ENCODE data around the gene MPV17L2. TPM values are rescaled to one million over a fixed set of nuclear protein-coding genes. Genes with fewer than 3 reads are reported as not detected.
A peak's percentile ranks its signal among the peaks of the same experiment; 100 is the strongest.

The MPV17L2 gene
- total and polyA plus RNA-seq, 10 of the 15 experiments (the other 5 are each of a cell fraction or from before 2014, with no cell fraction given), result 5.1 to 57.2 (median 22.9) TPM

- TF ChIP-seq, protein P1, sequence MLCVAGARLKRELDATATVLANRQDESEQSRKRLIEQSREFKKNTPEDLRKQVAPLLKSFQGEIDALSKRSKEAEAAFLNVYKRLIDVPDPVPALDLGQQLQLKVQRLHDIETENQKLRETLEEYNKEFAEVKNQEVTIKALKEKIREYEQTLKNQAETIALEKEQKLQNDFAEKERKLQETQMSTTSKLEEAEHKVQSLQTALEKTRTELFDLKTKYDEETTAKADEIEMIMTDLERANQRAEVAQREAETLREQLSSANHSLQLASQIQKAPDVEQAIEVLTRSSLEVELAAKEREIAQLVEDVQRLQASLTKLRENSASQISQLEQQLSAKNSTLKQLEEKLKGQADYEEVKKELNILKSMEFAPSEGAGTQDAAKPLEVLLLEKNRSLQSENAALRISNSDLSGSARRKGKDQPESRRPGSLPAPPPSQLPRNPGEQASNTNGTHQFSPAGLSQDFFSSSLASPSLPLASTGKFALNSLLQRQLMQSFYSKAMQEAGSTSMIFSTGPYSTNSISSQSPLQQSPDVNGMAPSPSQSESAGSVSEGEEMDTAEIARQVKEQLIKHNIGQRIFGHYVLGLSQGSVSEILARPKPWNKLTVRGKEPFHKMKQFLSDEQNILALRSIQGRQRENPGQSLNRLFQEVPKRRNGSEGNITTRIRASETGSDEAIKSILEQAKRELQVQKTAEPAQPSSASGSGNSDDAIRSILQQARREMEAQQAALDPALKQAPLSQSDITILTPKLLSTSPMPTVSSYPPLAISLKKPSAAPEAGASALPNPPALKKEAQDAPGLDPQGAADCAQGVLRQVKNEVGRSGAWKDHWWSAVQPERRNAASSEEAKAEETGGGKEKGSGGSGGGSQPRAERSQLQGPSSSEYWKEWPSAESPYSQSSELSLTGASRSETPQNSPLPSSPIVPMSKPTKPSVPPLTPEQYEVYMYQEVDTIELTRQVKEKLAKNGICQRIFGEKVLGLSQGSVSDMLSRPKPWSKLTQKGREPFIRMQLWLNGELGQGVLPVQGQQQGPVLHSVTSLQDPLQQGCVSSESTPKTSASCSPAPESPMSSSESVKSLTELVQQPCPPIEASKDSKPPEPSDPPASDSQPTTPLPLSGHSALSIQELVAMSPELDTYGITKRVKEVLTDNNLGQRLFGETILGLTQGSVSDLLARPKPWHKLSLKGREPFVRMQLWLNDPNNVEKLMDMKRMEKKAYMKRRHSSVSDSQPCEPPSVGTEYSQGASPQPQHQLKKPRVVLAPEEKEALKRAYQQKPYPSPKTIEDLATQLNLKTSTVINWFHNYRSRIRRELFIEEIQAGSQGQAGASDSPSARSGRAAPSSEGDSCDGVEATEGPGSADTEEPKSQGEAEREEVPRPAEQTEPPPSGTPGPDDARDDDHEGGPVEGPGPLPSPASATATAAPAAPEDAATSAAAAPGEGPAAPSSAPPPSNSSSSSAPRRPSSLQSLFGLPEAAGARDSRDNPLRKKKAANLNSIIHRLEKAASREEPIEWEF (IDR thresholded peaks at IDR 0.05; ENCODE audit: insufficient replicate concordance, low read depth, low read length), result no peak
- no peak for TF ChIP-seq HCFC1 (IDR thresholded peaks at IDR 0.05; ENCODE audit: low read length)
- TF ChIP-seq RAD51 (IDR thresholded peaks at IDR 0.05), result no peak
- TF ChIP-seq, protein P2, sequence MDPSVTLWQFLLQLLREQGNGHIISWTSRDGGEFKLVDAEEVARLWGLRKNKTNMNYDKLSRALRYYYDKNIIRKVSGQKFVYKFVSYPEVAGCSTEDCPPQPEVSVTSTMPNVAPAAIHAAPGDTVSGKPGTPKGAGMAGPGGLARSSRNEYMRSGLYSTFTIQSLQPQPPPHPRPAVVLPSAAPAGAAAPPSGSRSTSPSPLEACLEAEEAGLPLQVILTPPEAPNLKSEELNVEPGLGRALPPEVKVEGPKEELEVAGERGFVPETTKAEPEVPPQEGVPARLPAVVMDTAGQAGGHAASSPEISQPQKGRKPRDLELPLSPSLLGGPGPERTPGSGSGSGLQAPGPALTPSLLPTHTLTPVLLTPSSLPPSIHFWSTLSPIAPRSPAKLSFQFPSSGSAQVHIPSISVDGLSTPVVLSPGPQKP (IDR thresholded peaks at IDR 0.05; ENCODE audit: low read depth, low read length), result no peak
- no peak for TF ChIP-seq CBFB (IDR thresholded peaks at IDR 0.05; ENCODE audit: low read depth)
- TF ChIP-seq RELA (IDR thresholded peaks at IDR 0.05; ENCODE audit: borderline replicate concordance, partially characterized antibody), result no peak
- peak; percentile 100 for TF ChIP-seq DPF2 (IDR thresholded peaks at IDR 0.05)
- peak; percentile 44; the same call in 1 of the 2 replicates for TF ChIP-seq MXI1 (IDR thresholded peaks at IDR 0.05; ENCODE audit: low read depth, low read length)
- TF ChIP-seq KLF5 (IDR thresholded peaks at IDR 0.05; ENCODE audit: partially characterized antibody), result no peak
- TF ChIP-seq ATF7 (IDR thresholded peaks at IDR 0.05; ENCODE audit: low read depth), result no peak
- no peak for TF ChIP-seq CBX3 (IDR thresholded peaks at IDR 0.05; ENCODE audit: borderline replicate concordance, low read depth)
- TF ChIP-seq RAD21 (IDR thresholded peaks at IDR 0.05; ENCODE audit: insufficient read depth, low read depth, low read length), result no peak
- no peak for TF ChIP-seq ZNF384 (IDR thresholded peaks at IDR 0.05; ENCODE audit: borderline replicate concordance, low read depth, low read length)
- TF ChIP-seq, protein P3, sequence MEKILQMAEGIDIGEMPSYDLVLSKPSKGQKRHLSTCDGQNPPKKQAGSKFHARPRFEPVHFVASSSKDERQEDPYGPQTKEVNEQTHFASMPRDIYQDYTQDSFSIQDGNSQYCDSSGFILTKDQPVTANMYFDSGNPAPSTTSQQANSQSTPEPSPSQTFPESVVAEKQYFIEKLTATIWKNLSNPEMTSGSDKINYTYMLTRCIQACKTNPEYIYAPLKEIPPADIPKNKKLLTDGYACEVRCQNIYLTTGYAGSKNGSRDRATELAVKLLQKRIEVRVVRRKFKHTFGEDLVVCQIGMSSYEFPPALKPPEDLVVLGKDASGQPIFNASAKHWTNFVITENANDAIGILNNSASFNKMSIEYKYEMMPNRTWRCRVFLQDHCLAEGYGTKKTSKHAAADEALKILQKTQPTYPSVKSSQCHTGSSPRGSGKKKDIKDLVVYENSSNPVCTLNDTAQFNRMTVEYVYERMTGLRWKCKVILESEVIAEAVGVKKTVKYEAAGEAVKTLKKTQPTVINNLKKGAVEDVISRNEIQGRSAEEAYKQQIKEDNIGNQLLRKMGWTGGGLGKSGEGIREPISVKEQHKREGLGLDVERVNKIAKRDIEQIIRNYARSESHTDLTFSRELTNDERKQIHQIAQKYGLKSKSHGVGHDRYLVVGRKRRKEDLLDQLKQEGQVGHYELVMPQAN (conservative IDR thresholded peaks at IDR 0.05), result no peak; the same call in 1 of the 2 replicates
- no peak for TF ChIP-seq SMARCA5 (IDR thresholded peaks at IDR 0.05)
- no peak for TF ChIP-seq PAX5 (IDR thresholded peaks at IDR 0.05; ENCODE audit: borderline replicate concordance, low read depth, low read length)
- no peak for TF ChIP-seq CEBPB (IDR thresholded peaks at IDR 0.05; ENCODE audit: borderline replicate concordance in 1 of 2, low read depth in 2 of 2, low read length in 2 of 2)
- no peak for TF ChIP-seq JUND (IDR thresholded peaks at IDR 0.05; ENCODE audit: low read depth, low read length)
- no peak for TF ChIP-seq IKZF2 (IDR thresholded peaks at IDR 0.05)
- TF ChIP-seq ZSCAN29 (IDR thresholded peaks at IDR 0.05), result no peak
- no peak for TF ChIP-seq SIX5 (IDR thresholded peaks at IDR 0.05; ENCODE audit: low read depth, low read length, severe bottlenecking)
- no peak for TF ChIP-seq PAX8 (IDR thresholded peaks at IDR 0.05)
- peak; percentile 99 for TF ChIP-seq NFYB (IDR thresholded peaks at IDR 0.05; ENCODE audit: insufficient read depth, low read depth, low read length)
- TF ChIP-seq RFX5 (IDR thresholded peaks at IDR 0.05; ENCODE audit: low read depth, low read length), result peak; percentile 48; the same call in 1 of the 2 replicates
- no peak for TF ChIP-seq CHD1 (IDR thresholded peaks at IDR 0.05; ENCODE audit: low read depth, low read length)
- no peak for TF ChIP-seq FOXM1 (IDR thresholded peaks at IDR 0.05; ENCODE audit: low read depth, low read length)
Measured at GRCh38 chr19:18203863-18204393, 10.9 kb downstream of the MPV17L2 start, which contains the start of gene RAB3A (continued).

Data from GM12878 (cell line).